GM21737 (cell line): Measurements from ENCODE around the gene LDLR.
"Not testable (repeated sequence)": the region's sequence is repeated elsewhere in the genome, so short reads cannot be mapped to it uniquely, and the experiment has no call there.

Experiments
- ATAC-seq: cut with Tn5 transposase; IDR thresholded peaks from one replicate; pipeline ENCODE4 v1.9.1; 2021; ENCODE audit warnings: mild to moderate bottlenecking, moderate library complexity; ENCODE audit not compliant: unreplicated experiment

LDLR gene

GRCh38 chr19:11138601-11139300, 49.5 kb downstream of the LDLR start:
- no peak for ATAC-seq

GRCh38 chr19:11140023-11140538, 50.8 kb downstream of the LDLR start:
- not testable (repeated sequence) for ATAC-seq

- no peak for ATAC-seq
These were observed 51.6 kb downstream of the LDLR start for GRCh38 chr19:11140896-11141295.

GRCh38 chr19:11141937-11142527, 52.8 kb downstream of the LDLR start:
- no peak for ATAC-seq

GRCh38 chr19:11142528-11143171, 53.4 kb downstream of the LDLR start:
- ATAC-seq, result no peak

- ATAC-seq, result no peak
These were observed 56.3 kb downstream of the LDLR start for GRCh38 chr19:11145536-11145924.

GRCh38 chr19:11148001-11148400, 58.7 kb downstream of the LDLR start:
- no peak for ATAC-seq

- no peak for ATAC-seq
These were observed 61.9 kb downstream of the LDLR start for GRCh38 chr19:11151181-11151580.

- ATAC-seq, result no peak
These were observed 63.2 kb downstream of the LDLR start for GRCh38 chr19:11152318-11153062.

- no peak for ATAC-seq
These were observed 65.4 kb downstream of the LDLR start for GRCh38 chr19:11154683-11155047.

- ATAC-seq, result peak; percentile 95
These were observed 66.3 kb downstream of the LDLR start, which contains the start of gene SPC24 for GRCh38 chr19:11155373-11156120. Gene SPC24, minus strand, starts transcription at chr19:11155782. Its CDS starts 6 bp downstream, at chr19:11155776.

- no peak for ATAC-seq
These were observed 70.6 kb downstream of the LDLR start for GRCh38 chr19:11159598-11160439.

GRCh38 chr19:11160440-11160768, 71.1 kb downstream of the LDLR start:
- ATAC-seq, result not testable (repeated sequence)

GRCh38 chr19:11164296-11164695, 75.0 kb downstream of the LDLR start:
- ATAC-seq, result no peak

GRCh38 chr19:11164879-11165406, 75.7 kb downstream of the LDLR start:
- ATAC-seq, result no peak

GRCh38 chr19:11165486-11166030, 76.3 kb downstream of the LDLR start:
- ATAC-seq, result no peak

- no peak for ATAC-seq
These were observed 77.2 kb downstream of the LDLR start for GRCh38 chr19:11166281-11167142.

- no peak for ATAC-seq
These were observed 79.3 kb downstream of the LDLR start for GRCh38 chr19:11168568-11168967.
